GM10847 (cell line): ENCODE measurements around the gene SFT2D3.

ENCODE experiments used
- POLR2A ChIP-seq: IDR thresholded peaks from 2 replicates; pipeline ENCODE4 v1.6.1; 2011; ENCODE audit not compliant: insufficient read length; ENCODE audit errors: extremely low read depth

Gene SFT2D3

GRCh38 chr2:127707890-127708648 is 6.8 kb downstream of the SFT2D3 start:
- TF ChIP-seq POLR2A = no peak

- no peak for TF ChIP-seq POLR2A
These were observed 8.0 kb downstream of the SFT2D3 start for GRCh38 chr2:127709336-127709735.

GRCh38 chr2:127712999-127713398 is 11.7 kb downstream of the SFT2D3 start:
- no peak for TF ChIP-seq POLR2A

- TF ChIP-seq POLR2A = no peak
These were observed 12.3 kb downstream of the SFT2D3 start for GRCh38 chr2:127713562-127713961.

GRCh38 chr2:127715778-127716449 is 14.6 kb downstream of the SFT2D3 start:
- no peak for TF ChIP-seq POLR2A

GRCh38 chr2:127718271-127718670 is 17.0 kb downstream of the SFT2D3 start:
- TF ChIP-seq POLR2A = no peak

GRCh38 chr2:127719301-127720218 is 18.3 kb downstream of the SFT2D3 start:
- TF ChIP-seq POLR2A = no peak

- TF ChIP-seq POLR2A = no peak
These were observed 20.1 kb downstream of the SFT2D3 start for GRCh38 chr2:127721311-127721977.

- no peak for TF ChIP-seq POLR2A
These were observed 20.7 kb downstream of the SFT2D3 start for GRCh38 chr2:127721978-127722355.

GRCh38 chr2:127722807-127723206 is 21.5 kb downstream of the SFT2D3 start:
- TF ChIP-seq POLR2A = no peak

GRCh38 chr2:127726158-127726880 is 25.0 kb downstream of the SFT2D3 start:
- no peak for TF ChIP-seq POLR2A

GRCh38 chr2:127733113-127733815 is 32.0 kb downstream of the SFT2D3 start:
- TF ChIP-seq POLR2A = no peak

GRCh38 chr2:127733816-127734537 is 32.7 kb downstream of the SFT2D3 start:
- no peak for TF ChIP-seq POLR2A

GRCh38 chr2:127735044-127735443 is 33.7 kb downstream of the SFT2D3 start:
- TF ChIP-seq POLR2A = no peak
